K562 (cell line): ENCODE results near the gene CARD10. TPM values are rescaled to one million over a fixed set of nuclear protein-coding genes. Genes with fewer than 3 reads are reported as not detected.
A peak's percentile ranks its signal among the peaks of the same experiment; 100 is the strongest.

Experiments used
- ATAC-seq: fragments of 200-7000 bp; cut with Tn5 transposase; 3 replicates; pipeline ENCODE4 v1.9.1; 2020; ENCODE audit warnings: moderate library complexity
- BruUV-seq: library from RNA; stranded (reverse); fragments of 400-500 nt; replicated peaks from 2 replicates; lab custom pipeline; 2021; lab: Mats Ljungman, UMichigan
- CTCF ChIA-PET: fragments of 300-600 bp; formaldehyde crosslinking; extraction: SDS; loops from one replicate; lab custom pipeline; 2021; ENCODE audit warnings: low intra/inter-chr PET ratio; lab: Yijun Ruan, JAX
- POLR2A ChIA-PET: fragments of 300-600, 350-650 bp; sonication (Branson Sonifier 250); formaldehyde crosslinking; extraction: SDS; loops from one replicate; lab custom pipeline; 2021; ENCODE audit warnings: antibody characterized with exemption, inconsistent platforms; lab: Yijun Ruan, JAX
- DNase-seq, 4 experiments: peaks; one replicate each; pipeline versions ENCODE4 v3.0.0 to v3.0.0-alpha.2; 2011 to 2018; ENCODE audit warnings: low spot score in 3 of 4, mixed read lengths in 3 of 4; ENCODE audit errors: extremely low read depth in 1 of 4
- FAIRE-seq: peaks from 2 replicates; lab custom pipeline; 2011; peaks lifted over from hg19 to GRCh38; lab: Jason Lieb, UNC
- H2AFZ ChIP-seq: 2 replicates; pipeline ENCODE4 v1.6.0; 2011; ENCODE audit warnings: low read depth, low read length, control low read depth, inconsistent platforms
- H3K27ac ChIP-seq: fragments of 200-600 bp; 3 replicates; pipeline ENCODE4 v1.8.0; 2011; ENCODE audit warnings: low read depth, mild to moderate bottlenecking, control low read depth, inconsistent platforms, low read length, moderate library complexity, mixed read lengths; ENCODE audit errors: extremely low read depth
- H3K27me3 ChIP-seq, 2 experiments: fragments of 300-600 bp in 1 of 2; 2 replicates in 1 of 2; 3 replicates in 1 of 2; pipeline versions ENCODE4 v1.6.0 to v1.8.0; 2011; ENCODE audit warnings: inconsistent platforms in 2 of 2, low read length in 2 of 2, mild to moderate bottlenecking in 1 of 2, mixed read lengths in 1 of 2, moderate library complexity in 1 of 2; ENCODE audit not compliant: control insufficient read depth in 2 of 2, insufficient read depth in 2 of 2
- H3K36me3 ChIP-seq: fragments of 300-600 bp; 3 replicates; pipeline ENCODE4 v1.8.0; 2011; ENCODE audit warnings: mild to moderate bottlenecking, low read length, inconsistent platforms; ENCODE audit not compliant: control insufficient read depth, insufficient read depth
- H3K4me1 ChIP-seq, 2 experiments: fragments of 200-600 bp in 1 of 2; replicated peaks in 1 of 2; 2 replicates in 1 of 2; 3 replicates in 1 of 2; pipeline versions ENCODE4 v1.5.1 to v1.8.0; 2011; ENCODE audit warnings: inconsistent platforms in 2 of 2, low read length in 2 of 2, mild to moderate bottlenecking in 1 of 2, mixed read lengths in 1 of 2, moderate library complexity in 1 of 2; ENCODE audit not compliant: control insufficient read depth in 2 of 2, insufficient read depth in 2 of 2
- H3K4me2 ChIP-seq: 2 replicates; pipeline ENCODE4 v1.6.1; 2011; ENCODE audit warnings: low read length, control low read depth, inconsistent platforms, mixed read lengths; ENCODE audit not compliant: insufficient read depth
- H3K4me3 ChIP-seq: fragments of 200-600 bp; sonication (generic), shearing (Covaris generic); 2 replicates; pipeline ENCODE4 v1.5.1; 2016; ENCODE audit warnings: control low read depth, inconsistent platforms
- H3K79me2 ChIP-seq: fragments of 200-600 bp; 3 replicates; pipeline ENCODE4 v1.8.0; 2011; ENCODE audit warnings: low read length, inconsistent platforms; ENCODE audit not compliant: control insufficient read depth, insufficient read depth
- H3K9ac ChIP-seq, 2 experiments: 2 replicates each; pipeline versions ENCODE4 v1.6.0 to v1.6.1; 2011; ENCODE audit warnings: low read depth in 2 of 2, low read length in 2 of 2, control low read depth in 1 of 2, inconsistent platforms in 1 of 2, mild to moderate bottlenecking in 1 of 2, mixed read lengths in 1 of 2; ENCODE audit not compliant: insufficient read depth in 1 of 2
- H3K9me1 ChIP-seq: one replicate; pipeline ENCODE4 v1.6.0; 2011; ENCODE audit warnings: inconsistent platforms, mild to moderate bottlenecking, low read length, moderate library complexity; ENCODE audit not compliant: control insufficient read depth, insufficient read depth
- H3K9me3 ChIP-seq: replicated peaks from 2 replicates; pipeline ENCODE4 v1.5.1; 2011; ENCODE audit warnings: low read depth, low read length, inconsistent platforms; ENCODE audit not compliant: control insufficient read depth, insufficient read depth
- H4K20me1 ChIP-seq: replicated peaks from 2 replicates; pipeline ENCODE4 v1.6.1; 2011; ENCODE audit warnings: low read length, inconsistent platforms, mixed read lengths; ENCODE audit not compliant: control insufficient read depth, insufficient read depth
- RBM25 ChIP-seq: fragments of 200-400 bp; formaldehyde crosslinking; IDR thresholded peaks from 2 replicates; pipeline ENCODE4 v1.6.1; 2018; ENCODE audit warnings: low read length, low read depth, moderate library complexity; ENCODE audit not compliant: severe bottlenecking
- WGBS: fragments of 100-300 bp; shearing (Covaris generic); methylation state at CpG from one replicate; pipeline ENCODE4 v1.1.6; 2016; ENCODE audit warnings: low coverage, mixed read lengths; ENCODE audit not compliant: insufficient coverage; ENCODE audit errors: missing lambda C conversion rate; 5-methylcytosine and 5-hydroxymethylcytosine counted together
- in situ Hi-C: fragments of 300-500 bp; cut with MboI; formaldehyde crosslinking; loops from 4 replicates; pipeline ENCODE4 v1.15.0; 2018; ENCODE audit warnings: inconsistent platforms, mixed read lengths
- intact Hi-C: fragments of 100-400 bp; cut with micrococcal nuclease; formaldehyde crosslinking; loops from 2 replicates; pipeline ENCODE4 v1.14.2; 2022
- polyA plus RNA-seq, 8 experiments: library from polyadenylated mRNA; depleted of rRNA in 4 of 8; stranded (reverse) in 5 of 8; unstranded in 3 of 8; fragments of >200 nt; fragmentation: Nextera tagmentation in 2 of 8; fragmentation: Illumina TruSeq in 1 of 8; extraction: Ambion mirVana in 2 of 8; extraction: Trizol in 1 of 8; gene quantifications; 2 replicates each; pipeline versions ENCODE4 v1.2.1 to v1.2.3, GENCODE V29; 2011 to 2014; ENCODE audit warnings: inconsistent platforms in 1 of 8, missing spikeins in 1 of 8
- total RNA-seq, 7 experiments: library from RNA; depleted of rRNA in 6 of 7; stranded (reverse); fragments of >200 nt in 6 of 7; fragmentation: Illumina TruSeq in 2 of 7; extraction: Trizol in 2 of 7; gene quantifications; 2 replicates each; pipeline versions ENCODE4 v1.2.1 to v1.2.3, GENCODE V29; 2011 to 2021; ENCODE audit warnings: low replicate concordance in 1 of 7
- TF ChIP-seq, protein P1 (sequence below): fragments of 450-650 bp; formaldehyde crosslinking; IDR thresholded peaks from 2 replicates; pipeline ENCODE4 v1.4.0; 2022; ENCODE audit warnings: mild to moderate bottlenecking, moderate library complexity

Gene CARD10
- total and polyA plus RNA-seq, 9 of the 15 experiments (the other 6 are each of a cell fraction or from before 2014, with no cell fraction given), result 0.13 to 5.8 (median 1.6) TPM

DNA sequence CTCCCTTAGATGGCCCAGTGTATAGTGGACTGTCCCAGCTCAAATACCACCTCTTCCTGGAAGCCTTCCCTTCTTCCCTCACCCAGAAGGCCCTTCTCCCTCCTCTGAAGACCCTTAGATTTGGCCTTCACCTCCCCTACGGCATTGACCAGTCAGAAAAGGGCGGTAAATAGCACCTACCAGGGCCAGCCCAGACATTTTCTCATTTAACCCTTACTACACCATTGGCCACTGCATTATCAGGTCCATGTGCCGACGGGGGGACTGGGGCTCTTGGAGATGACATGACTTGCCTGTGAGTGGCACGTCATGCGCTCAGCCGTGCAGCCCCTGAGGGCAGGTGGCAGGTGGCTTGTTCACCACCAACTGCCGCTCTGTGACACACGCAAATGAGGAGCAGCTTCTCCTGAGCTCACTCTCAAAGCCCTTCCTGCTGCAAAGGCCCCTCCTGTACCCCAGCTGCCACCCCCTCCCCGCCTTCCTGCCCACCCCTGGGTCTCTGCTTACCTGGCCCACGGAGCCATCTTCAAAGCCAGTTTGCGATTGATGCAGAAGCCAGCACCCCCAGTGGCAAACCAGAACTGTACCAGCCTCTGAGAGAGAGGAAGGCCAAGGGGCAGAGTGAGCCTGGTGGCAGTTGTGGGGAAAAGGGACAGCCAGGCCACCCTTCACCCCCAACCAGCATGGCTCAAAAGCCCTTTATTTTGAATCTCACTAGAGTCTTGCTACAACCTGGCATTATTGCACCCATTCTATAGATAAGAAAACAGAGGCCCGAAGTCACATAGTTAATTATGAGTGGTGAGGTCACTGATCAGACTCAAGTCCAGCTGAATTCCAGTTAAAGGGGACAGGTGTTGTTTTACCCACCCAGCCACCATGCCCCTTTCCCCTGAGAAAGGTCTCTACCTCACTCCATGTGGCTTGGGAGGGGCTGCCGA lies 42.6 kb downstream of the CARD10 start:
- TF ChIP-seq, protein P1, sequence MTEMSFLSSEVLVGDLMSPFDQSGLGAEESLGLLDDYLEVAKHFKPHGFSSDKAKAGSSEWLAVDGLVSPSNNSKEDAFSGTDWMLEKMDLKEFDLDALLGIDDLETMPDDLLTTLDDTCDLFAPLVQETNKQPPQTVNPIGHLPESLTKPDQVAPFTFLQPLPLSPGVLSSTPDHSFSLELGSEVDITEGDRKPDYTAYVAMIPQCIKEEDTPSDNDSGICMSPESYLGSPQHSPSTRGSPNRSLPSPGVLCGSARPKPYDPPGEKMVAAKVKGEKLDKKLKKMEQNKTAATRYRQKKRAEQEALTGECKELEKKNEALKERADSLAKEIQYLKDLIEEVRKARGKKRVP (CRISPR knock-in tag), result no peak
- TF ChIP-seq RBM25, result peak; percentile 67
- H3K4me3 ChIP-seq, result no peak overlapping the region
- H3K9ac ChIP-seq, result no peak overlapping the region
- H3K9me3 ChIP-seq, result no peaks in the 10 kb centered on the region
- no peak overlapping the region for H3K4me2 ChIP-seq
- H3K36me3 ChIP-seq, result no peaks in the 10 kb centered on the region
- intact Hi-C loops (no loop called here), in situ Hi-C loops (no loop called here)
- H3K27me3 ChIP-seq, result peaks cover 0 to 30% of the 10 kb centered on the region in 2 experiments; a peak in 3 of 5 replicates
- no peak overlapping the region for H2AFZ ChIP-seq
- no peaks in the 10 kb centered on the region for H3K9me1 ChIP-seq
- ATAC-seq (no peak), FAIRE-seq (no peak), DNase-seq (no peak)
- ChIA-PET POLR2A (interaction anchor here (0.6 kb wide), 1 partner anchor 370 kb away, joined by 3 read pairs; no protein-coding TSS in a partner anchor), CTCF (no interaction called here)
- WGBS, result 2% methylated on average over 14 of the region's 14 CpGs
- H4K20me1 ChIP-seq, result 0 out of 2 replicates have a peak, but pooled peaks cover 3% of the 10 kb centered on the region
- no TSS peak for BruUV-seq
- no peaks in the 10 kb centered on the region for H3K79me2 ChIP-seq
- H3K4me1 ChIP-seq, result no peaks in the 10 kb centered on the region
- H3K27ac ChIP-seq, result no peak overlapping the region
